Dedifferentiated amniotic fluid mesenchymal stem cell (primary cell): ENCODE data around the gene SLC44A2.

Experiments used
- DNase-seq: peaks from one replicate; pipeline ENCODE4 v3.0.0-alpha.2; 2016; ENCODE audit errors: extremely low spot score

SLC44A2 gene

GRCh38 chr19:10682397-10683063 lies 57.2 kb downstream of the SLC44A2 start:
- no peak for DNase-seq

- DNase-seq, result no peak
Observed at GRCh38 chr19:10683064-10683426, 57.7 kb downstream of the SLC44A2 start.

- DNase-seq, result no peak
Observed at GRCh38 chr19:10683582-10683981, 58.2 kb downstream of the SLC44A2 start.

- no peak for DNase-seq
Observed at GRCh38 chr19:10685210-10685609, 59.9 kb downstream of the SLC44A2 start.

- no peak for DNase-seq
Observed at GRCh38 chr19:10686193-10686592, 60.8 kb downstream of the SLC44A2 start.

- DNase-seq, result no peak
Observed at GRCh38 chr19:10686661-10687517, 61.5 kb downstream of the SLC44A2 start.

GRCh38 chr19:10687518-10688288 lies 62.4 kb downstream of the SLC44A2 start:
- no peak for DNase-seq

GRCh38 chr19:10688545-10689280 lies 63.4 kb downstream of the SLC44A2 start:
- DNase-seq, result no peak

- no peak for DNase-seq
Observed at GRCh38 chr19:10690341-10690781, 65.0 kb downstream of the SLC44A2 start.

- DNase-seq, result no peak
Observed at GRCh38 chr19:10691178-10691881, 66.0 kb downstream of the SLC44A2 start.

GRCh38 chr19:10691883-10692282 lies 66.5 kb downstream of the SLC44A2 start:
- no peak for DNase-seq

GRCh38 chr19:10692673-10693264 lies 67.4 kb downstream of the SLC44A2 start:
- no peak for DNase-seq
